ENCODE data around the gene ADGRA1.

Gene ADGRA1

DNA sequence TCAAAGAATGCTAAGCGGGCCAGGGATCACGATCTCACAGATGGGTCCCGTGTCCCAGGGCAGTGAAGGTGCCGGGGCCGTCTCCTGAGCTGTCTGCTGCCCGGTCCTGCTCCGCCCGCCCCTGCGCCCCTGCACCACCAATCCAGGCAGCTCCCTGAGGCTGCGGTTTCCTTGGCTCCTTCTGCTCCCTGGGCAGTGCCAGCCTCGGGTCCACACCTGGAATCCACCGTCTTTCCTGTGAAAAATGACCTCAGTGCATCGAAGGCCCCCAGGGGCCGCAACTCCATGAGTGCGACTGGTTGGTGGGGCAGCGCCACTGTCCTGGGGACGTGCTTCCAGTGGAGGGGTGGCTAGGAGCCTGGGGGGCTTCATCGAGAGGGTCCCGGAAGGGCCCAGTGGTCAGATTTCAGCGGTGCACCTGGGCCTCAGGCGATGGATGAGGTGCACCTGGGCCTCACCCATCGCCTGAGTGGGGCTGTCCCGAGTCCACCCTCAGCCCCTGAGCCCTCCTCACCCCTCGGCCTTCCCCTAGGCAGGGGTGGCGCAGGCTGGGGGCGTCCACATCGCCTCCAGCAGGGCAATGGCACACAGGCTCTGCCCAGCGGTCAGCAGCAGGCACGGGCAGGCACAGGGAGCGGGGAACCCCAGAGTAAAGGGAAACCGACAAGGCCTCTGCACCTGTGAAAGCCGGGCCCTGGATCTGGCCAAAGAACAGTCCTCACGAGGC lies 27.2 kb downstream of the ADGRA1 start:
- DNase-seq = no peak

- DNase-seq = no peak
These were observed 27.7 kb downstream of the ADGRA1 start for GRCh38 chr10:133115453-133115842.

DNA sequence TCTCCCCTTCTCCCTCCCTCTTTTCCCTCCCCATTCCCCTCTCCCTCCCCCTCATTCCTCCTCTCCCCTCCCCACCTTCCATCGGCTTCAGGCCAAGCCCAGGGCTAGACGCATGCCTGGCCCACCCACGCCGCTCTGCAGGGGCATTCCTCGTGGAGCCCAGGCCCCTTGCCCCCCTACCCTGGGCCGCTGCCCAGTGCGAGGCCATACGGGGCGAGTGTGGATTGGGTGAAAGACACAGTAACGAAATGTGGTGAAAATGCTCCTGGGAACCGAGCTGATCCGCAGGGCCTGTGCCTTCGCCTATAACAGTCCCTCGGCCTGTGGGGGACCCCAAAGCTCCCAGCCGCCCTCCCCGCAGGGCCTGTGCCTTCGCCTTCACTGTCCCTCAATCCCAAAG lies 28.3 kb downstream of the ADGRA1 start:
- DNase-seq = no peak

GRCh38 chr10:133116455-133116854 lies 28.7 kb downstream of the ADGRA1 start:
- DNase-seq = no peak

DNA sequence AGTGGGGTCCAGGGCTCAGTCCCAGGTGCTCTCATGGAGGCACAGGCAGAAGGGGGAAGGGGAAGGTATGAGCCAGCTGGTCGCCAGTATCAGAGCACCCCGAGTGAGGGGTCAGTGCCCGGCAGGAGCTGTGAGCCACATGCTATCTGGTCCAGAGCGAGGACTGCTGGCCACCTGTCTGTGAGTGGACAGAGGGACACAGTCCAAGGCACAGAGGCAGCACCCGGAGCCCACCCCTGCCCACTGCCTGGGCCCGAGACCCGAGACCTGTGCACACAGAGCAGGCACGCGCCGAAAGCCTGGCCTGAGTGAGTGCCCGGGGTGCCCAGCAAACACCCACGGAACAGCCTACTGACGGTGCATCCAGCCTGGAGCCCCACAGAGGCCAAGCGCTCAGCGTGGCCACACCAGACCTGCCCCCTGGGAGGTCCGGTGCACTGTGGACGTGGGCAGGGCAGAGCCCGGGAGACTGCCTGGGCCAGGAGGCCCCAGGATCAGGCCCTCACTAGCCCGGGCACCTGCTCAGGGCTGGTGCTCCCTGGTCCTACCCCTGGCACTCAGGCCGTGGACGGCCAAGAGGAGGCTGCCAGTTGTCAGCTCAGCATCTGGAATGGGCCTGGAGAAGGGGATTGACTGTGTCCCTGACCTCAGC lies 29.4 kb downstream of the ADGRA1 start:
- no peak for DNase-seq

DNA sequence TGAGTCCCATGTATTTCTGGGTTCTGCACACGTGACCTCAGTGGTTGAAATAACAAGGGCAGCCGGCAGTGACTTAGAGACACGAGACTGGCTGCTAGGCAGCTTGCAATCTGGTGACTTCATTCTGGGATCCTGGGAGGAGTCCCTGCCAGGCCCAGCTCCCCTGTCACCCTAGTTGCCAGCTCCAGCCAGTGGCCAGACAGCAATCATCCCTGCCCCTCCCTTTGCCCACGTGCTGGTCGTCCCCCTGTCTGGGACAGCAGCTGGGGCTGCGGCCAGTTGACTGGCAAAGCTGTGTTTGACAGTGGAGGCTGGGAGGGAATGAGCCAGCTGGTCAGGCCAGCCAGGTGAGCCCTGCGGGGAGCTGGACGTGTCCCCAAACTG lies 30.0 kb downstream of the ADGRA1 start:
- no peak for DNase-seq

GRCh38 chr10:133121479-133121878 lies 33.8 kb downstream of the ADGRA1 start:
- DNase-seq = no peak

DNA sequence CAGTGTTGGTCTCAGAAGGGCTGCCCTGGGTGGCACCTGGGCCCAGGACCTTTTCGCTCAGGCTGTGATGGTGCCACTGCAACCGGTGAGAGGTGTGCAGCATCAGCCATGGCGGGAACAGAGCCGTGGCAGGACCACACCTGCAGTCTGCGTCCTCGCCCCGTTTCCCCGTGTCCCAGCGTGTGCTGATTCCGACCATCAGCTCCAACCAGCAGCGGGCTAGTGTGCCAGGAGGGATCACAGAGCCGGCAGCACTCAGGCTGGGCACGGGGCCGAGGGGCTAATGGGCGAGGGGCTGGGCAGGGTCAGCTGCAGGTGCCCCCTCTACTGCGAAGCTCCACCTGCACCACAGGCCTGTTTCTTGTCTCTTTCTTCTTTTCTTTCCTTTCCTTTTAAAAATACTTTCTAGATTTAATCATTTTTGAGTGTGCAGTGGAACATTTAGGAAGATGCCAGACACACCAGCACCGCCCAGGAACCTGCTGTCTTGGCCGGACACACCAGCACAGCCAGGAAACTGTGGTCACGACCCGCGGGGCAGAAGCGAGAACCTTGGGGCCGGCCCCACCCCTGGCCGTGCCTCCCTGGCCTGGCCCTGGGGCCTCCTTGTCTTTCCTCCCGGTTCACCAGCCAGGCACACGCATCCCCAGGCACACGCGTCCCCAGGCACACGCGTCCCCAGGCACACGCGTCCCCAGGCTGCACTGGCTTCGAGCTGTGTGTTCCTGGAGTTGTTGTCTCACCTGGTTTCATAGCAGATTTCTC lies 34.6 kb downstream of the ADGRA1 start:
- no peak for DNase-seq

DNA sequence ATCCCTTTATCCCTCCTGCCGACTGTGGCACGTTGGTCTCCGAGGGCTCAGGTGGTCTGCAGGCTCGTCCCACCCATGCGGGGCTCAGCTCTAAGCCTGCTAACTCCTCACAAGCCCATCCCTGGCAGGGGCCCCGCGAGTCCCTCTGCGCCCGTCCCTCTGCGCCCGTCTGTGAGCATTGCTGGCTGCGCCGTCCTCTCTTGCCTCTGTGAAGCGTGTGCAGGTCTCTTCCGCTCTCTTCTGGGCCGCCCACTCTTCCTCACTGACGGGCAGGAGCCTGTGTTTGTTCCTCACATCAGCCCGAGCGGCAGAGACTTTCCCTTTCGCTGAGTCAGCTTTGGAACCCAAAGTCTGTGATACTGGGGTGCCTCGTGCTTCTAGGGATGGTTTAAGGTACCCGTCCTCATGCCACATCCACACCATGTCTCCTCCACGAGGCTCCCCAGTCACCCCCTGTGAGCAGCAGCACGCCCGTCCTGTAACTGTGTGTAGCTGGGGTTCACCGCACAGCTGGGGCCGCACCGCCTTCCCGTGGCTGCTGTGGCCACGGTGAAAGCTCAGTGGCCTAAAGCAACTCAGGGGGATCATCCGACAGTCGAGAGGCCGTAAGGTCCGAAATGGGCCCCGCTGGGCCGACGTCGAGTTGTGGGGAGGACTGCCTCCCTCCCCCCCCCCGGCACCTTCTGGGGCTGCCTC lies 35.5 kb downstream of the ADGRA1 start:
- no peak for DNase-seq

- DNase-seq = no peak
These were observed 36.1 kb downstream of the ADGRA1 start for GRCh38 chr10:133123746-133124356.

- DNase-seq = no peak
These were observed 36.9 kb downstream of the ADGRA1 start for GRCh38 chr10:133124357-133125211.

DNA sequence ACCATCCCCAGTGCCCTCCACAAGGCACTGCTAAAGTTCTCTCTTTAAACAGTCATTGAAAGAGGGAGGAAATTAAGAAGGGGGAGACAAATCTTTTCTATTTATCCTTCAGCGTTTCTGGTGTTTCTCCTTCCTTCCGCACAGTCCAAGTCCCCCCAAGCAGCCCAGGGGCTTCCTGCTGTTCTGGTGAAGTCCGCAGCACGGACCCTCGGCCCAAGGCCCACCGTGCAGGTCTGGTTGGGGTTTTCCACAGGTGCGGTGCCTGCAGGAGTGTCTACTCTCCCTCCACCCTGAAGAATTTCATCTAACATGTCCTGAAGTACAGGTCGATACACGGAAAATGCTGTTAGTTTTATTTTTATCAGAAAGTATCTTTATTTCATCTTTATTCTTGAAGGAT lies 38.2 kb downstream of the ADGRA1 start:
- no peak for DNase-seq

- no peak for DNase-seq
These were observed 38.9 kb downstream of the ADGRA1 start for GRCh38 chr10:133126431-133127290.

DNA sequence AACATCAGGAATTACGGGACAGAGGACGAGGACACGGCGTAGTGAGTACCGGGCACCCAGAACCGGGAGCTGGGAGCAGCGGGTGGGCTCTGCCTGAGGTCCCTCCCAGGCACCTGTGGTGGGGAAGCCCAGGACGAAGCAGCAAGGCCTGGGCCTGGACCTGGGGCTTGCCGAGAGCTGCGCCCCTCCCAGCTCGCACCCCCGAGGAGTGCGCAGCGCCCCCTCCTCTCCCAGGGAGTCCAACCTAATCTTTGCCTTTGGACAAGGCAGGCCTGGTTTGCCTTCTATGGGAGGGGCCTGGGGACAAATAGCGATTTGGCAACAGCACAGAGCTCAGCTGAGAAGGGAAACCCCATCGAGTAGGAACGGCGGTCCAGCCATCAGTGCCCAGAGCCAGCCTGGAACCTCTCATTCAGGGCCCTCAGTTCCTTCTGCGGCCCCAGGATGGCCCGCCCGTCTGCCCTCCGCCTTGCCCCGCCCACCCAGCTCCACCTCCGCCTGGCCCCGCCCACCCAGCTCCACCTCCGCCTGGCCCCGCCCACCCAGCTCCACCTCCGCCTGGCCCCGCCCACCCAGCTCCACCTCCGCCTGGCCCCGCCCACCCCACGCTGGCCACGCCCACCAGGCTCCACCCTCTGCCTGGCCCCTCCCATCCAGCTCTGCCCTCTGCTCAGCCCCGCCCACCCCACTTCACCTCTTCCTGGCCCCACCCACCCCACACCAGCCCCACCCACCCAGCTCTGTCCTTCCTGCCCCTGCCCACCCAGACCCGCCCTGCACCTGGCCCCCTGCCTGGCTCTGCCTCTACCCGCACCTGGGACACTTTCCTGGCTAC lies 39.8 kb downstream of the ADGRA1 start:
- no peak for DNase-seq

GRCh38 chr10:133128126-133129070 lies 40.7 kb downstream of the ADGRA1 start:
- no peak for DNase-seq

DNA sequence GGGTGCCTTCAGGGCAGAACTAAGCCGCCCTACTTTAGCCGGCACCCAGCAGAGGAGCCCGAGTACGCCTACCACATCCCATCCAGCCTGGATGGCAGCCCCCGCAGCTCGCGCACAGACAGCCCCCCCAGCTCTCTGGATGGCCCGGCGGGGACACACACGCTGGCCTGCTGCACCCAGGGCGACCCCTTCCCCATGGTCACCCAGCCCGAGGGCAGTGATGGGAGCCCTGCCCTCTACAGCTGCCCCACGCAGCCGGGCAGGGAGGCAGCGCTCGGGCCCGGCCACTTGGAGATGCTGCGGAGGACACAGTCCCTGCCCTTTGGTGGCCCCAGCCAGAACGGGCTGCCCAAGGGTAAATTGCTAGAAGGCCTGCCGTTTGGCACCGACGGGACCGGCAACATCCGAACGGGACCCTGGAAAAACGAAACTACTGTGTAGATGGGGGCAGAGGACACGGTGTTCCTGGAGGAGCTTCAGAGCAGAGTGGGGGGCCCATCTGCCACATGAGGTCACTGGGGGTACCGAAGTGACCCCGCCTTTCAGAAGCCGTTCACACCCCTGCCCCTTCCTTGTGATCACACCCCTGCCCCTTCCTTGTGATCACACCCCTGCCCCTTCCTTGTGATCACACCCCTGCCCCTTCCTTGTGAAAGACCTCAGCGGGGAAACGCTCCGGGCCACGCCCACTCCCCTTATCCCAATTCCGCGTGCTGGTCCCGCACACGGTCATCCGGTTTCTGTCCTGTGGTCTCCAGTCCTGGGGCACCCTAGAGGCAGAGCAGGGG lies 41.5 kb downstream of the ADGRA1 start:
- no peak for DNase-seq

DNA sequence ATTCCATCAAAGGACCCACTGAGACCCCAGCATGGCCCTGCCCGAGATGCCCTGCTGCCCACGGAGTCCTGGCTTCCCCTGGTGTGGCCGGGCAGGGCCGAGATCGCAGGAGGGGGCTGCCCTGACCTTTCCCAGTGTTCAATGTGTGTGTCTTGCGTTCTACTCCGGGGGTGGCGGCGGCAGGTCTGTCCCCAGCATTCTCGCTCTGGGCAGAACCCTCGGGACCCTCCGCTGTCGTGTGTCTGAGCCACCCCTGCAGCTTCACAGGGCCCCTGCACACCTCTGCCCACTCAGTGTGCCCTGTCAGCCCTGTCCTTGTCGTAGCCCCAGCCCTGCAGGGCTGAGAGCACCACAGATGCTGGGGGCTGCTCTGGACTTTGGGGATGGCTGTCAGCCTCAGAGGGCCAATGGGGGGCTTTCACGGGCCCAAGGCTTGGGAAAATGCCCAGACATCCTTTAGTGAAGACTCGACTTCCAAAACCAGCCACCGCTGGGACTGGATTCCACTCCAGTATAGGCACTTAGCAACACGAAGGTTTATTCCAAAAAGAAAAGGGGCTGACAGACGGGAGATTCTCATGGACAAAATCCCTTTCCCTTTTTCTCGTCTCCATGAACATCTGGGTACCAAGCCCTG lies 42.3 kb downstream of the ADGRA1 start:
- DNase-seq = no peak

Data from activated CD8-positive, alpha-beta memory T cell treated with anti-CD3 and anti-CD28 coated beads for 24 hours (primary cell).